Mucosa of rectum (tissue), 2 donors: ENCODE measurements around the gene SOHLH1.

Source experiments
- H3K27ac ChIP-seq, 2 donors: one replicate each; pipeline ENCODE4 v1.7.0; 2013; ENCODE audit warnings: inconsistent platforms in 2 of 2, low read depth in 2 of 2, low read length in 2 of 2
- H3K27me3 ChIP-seq, 2 donors: one replicate each; pipeline ENCODE4 v1.7.0; 2013; ENCODE audit warnings: low read length in 2 of 2; ENCODE audit not compliant: control insufficient read depth in 2 of 2, insufficient read depth in 2 of 2
- H3K36me3 ChIP-seq, 2 donors: one replicate each; pipeline ENCODE4 v1.7.0; 2013; ENCODE audit warnings: low read length in 2 of 2; ENCODE audit not compliant: control insufficient read depth in 2 of 2, insufficient read depth in 2 of 2
- H3K4me1 ChIP-seq, 2 donors: one replicate each; pipeline ENCODE4 v1.7.0; 2013; ENCODE audit warnings: low read length in 2 of 2, mild to moderate bottlenecking in 1 of 2; ENCODE audit not compliant: control insufficient read depth in 2 of 2, insufficient read depth in 2 of 2
- H3K4me3 ChIP-seq, 2 donors: one replicate each; pipeline ENCODE4 v1.7.0; 2013; ENCODE audit warnings: low read length in 2 of 2
- H3K9ac ChIP-seq, 2 donors: one replicate each; pipeline ENCODE4 v1.7.0; 2013; ENCODE audit warnings: low read length in 2 of 2, low read depth in 1 of 2, mild to moderate bottlenecking in 1 of 2
- H3K9me3 ChIP-seq, 2 donors: one replicate each; pipeline ENCODE4 v1.7.0; 2013; ENCODE audit warnings: low read length in 2 of 2; ENCODE audit not compliant: control insufficient read depth in 2 of 2
- donor health status: healthy.
- donor health status: Normal muscosa, but diverticular disease.

The SOHLH1 gene

GRCh38 chr9:135644631-135645218 is 54.6 kb downstream of the SOHLH1 start:
- H3K4me1 ChIP-seq = no peaks in the 10 kb centered on the region
- no peaks in the 10 kb centered on the region for H3K27me3 ChIP-seq
- H3K27ac ChIP-seq = no peak overlapping the region
- peaks cover 13 to 22% of the 10 kb centered on the region in 2 donors for H3K9me3 ChIP-seq
- H3K4me3 ChIP-seq = no peak overlapping the region
- H3K9ac ChIP-seq = no peak overlapping the region
- no peaks in the 10 kb centered on the region for H3K36me3 ChIP-seq
